ENCODE measurements around the gene GAS7. TPM values are rescaled to one million over a fixed set of nuclear protein-coding genes. Genes with fewer than 3 reads are reported as not detected.

GAS7 gene
- total RNA-seq, 1 experiment from 2014 or later: 6.0 TPM

- H3K4me1 Mint-ChIP-seq: peaks cover 32 to 37% of the 10 kb centered on the region in 2 experiments
- no peak for DNase-seq
These were observed 72.2 kb downstream of the GAS7 start for GRCh38 chr17:10126276-10126615.

More at GRCh38 chr17:10126276-10126615, 72.2 kb downstream of the GAS7 start:
- Histone ChIP-seq H4K5ac (ENCODE audit: insufficient read length, low read depth, low read length) (no peak overlapping the region), H2BK12ac (ENCODE audit: insufficient read length, low read depth, low read length) (no peak overlapping the region), H2BK120ac (ENCODE audit: low read depth, low read length, poor library complexity, severe bottlenecking) (no peak overlapping the region), H3K23ac (ENCODE audit: insufficient read length, low read depth, low read length) (no peak overlapping the region), H3K23me2 (ENCODE audit: insufficient read length, low read depth, low read length, poor library complexity, severe bottlenecking) (no peaks in the 10 kb centered on the region), H4K91ac (ENCODE audit: insufficient read length, low read depth, low read length) (no peak overlapping the region), H3K18ac (ENCODE audit: insufficient read length, low read depth, low read length) (peak overlapping the region; percentile 8), H3K9ac (ENCODE audit: extremely low read depth, insufficient read length, low read length) (no peak overlapping the region), H3K79me2 (ENCODE audit: insufficient read depth, low read length) (no peaks in the 10 kb centered on the region), H2BK5ac (ENCODE audit: insufficient read length, low read length) (no peak overlapping the region), H2AK5ac (ENCODE audit: insufficient read length, low read length) (no peak overlapping the region), H3K9me3 (ENCODE audit: control insufficient read depth, low read depth, low read length) (no peaks in the 10 kb centered on the region), H3K27ac (ENCODE audit: insufficient read length, low read depth, low read length) (no peak overlapping the region), H2BK15ac (ENCODE audit: low read depth, low read length) (no peak overlapping the region), H2BK20ac (ENCODE audit: low read depth, low read length, poor library complexity, severe bottlenecking) (no peak overlapping the region), H3K14ac (ENCODE audit: insufficient read depth, low read length) (no peak overlapping the region), H3K27me3 (ENCODE audit: insufficient read depth, low read length) (no peaks in the 10 kb centered on the region), H3K79me1 (ENCODE audit: insufficient read depth, low read depth, low read length, poor library complexity, severe bottlenecking) (no peaks in the 10 kb centered on the region), H4K8ac (replicated peaks; ENCODE audit: insufficient read length, low read depth, low read length) (no peak overlapping the region), H3K4me1 (ENCODE audit: insufficient read depth, low read length) (peaks cover 3% of the 10 kb centered on the region; the same call in 1 of the 2 replicates), H3K4me2 (ENCODE audit: insufficient read depth, insufficient read length, low read length) (no peak overlapping the region), H4K20me1 (ENCODE audit: control insufficient read depth, insufficient read depth, insufficient read length) (peaks cover 2% of the 10 kb centered on the region), H3K56ac (ENCODE audit: insufficient read length, low read depth, low read length) (no peak overlapping the region), H3T11ph (ENCODE audit: low read length) (no peak overlapping the region), H3K4ac (ENCODE audit: low read depth, low read length) (no peak overlapping the region), H2AFZ (ENCODE audit: low read length) (no peak overlapping the region)
- peak overlapping the region in 1 of 2 experiments; percentile 2; a peak in 1 of 5 replicates for H3K4me3 Mint-ChIP-seq
- H3K36me3 Mint-ChIP-seq (ENCODE audit: insufficient read depth in 1 of 3, low read depth in 3 of 3): no peaks in the 10 kb centered on the region
- no CpG with 5 or more reads among the region's 18 CpGs for WGBS (ENCODE audit: extremely low coverage, insufficient read length, low lambda C conversion rate)
- no peaks in the 10 kb centered on the region for H3K27me3 Mint-ChIP-seq (ENCODE audit: low read depth)
- peak overlapping the region; percentile 4 to 79 (median 41) for H3K27ac Mint-ChIP-seq
- no peaks in the 10 kb centered on the region for H3K9me3 Mint-ChIP-seq
- TF ChIP-seq CTCF (conservative IDR thresholded peaks at IDR 0.05): no peak
